ENCODE data around the gene MAP4. TPM values are rescaled to one million over a fixed set of nuclear protein-coding genes. Genes with fewer than 3 reads are reported as not detected.

The MAP4 gene
- total and polyA plus RNA-seq, 7 donors: 85.5 to 1,424 (median 819) TPM

DNA sequence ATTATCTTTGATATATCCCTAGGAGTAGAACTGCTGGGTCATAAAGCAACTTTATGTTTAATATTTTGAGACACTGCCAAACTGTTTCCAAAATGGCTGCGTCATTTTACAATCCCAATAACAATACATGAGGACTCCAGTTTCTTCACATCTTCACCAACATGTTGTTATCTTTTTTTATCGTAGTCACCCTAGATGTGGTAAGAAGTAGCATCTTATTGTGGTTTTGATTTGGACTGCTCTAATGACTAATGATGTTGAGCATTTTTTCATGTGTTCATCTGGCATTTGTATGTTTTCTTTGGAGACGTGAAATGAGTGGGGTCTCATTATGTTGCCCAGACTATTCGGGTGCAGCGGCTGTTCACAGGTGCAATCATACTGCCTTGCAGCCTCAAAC is 83.8 kb downstream of the MAP4 start:
- peaks cover 9% of the 10 kb centered on the region for H3K4me1 ChIP-seq

DNA sequence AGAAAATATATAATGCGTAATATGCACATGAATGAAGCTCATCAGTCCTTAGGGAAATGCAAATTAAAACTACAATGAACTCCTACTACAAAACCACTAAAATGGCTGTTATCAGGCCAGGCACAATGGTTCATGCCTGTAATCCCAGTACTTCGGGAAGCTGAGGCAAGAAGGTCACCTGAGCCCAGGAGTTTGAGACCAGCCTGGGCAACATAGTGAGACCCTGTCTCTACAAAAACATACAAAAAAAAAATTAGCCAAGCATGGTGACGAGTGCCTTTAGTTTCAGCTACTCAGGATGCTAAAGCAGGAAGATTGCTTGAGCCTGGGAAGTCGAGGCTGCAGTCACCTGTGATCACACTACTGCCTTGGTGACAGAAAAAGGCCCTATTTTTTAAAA is 85.2 kb downstream of the MAP4 start:
- peaks cover 9% of the 10 kb centered on the region for H3K4me1 ChIP-seq
- ATAC-seq (no peak), DNase-seq (no peak)
- intact Hi-C loops (cut with DNase I): no loop called here
- H3K4me3 ChIP-seq: no peak overlapping the region
- H3K9me3 ChIP-seq: no peaks in the 10 kb centered on the region
- H3K27ac ChIP-seq: no peak overlapping the region
- TF ChIP-seq, protein P1, sequence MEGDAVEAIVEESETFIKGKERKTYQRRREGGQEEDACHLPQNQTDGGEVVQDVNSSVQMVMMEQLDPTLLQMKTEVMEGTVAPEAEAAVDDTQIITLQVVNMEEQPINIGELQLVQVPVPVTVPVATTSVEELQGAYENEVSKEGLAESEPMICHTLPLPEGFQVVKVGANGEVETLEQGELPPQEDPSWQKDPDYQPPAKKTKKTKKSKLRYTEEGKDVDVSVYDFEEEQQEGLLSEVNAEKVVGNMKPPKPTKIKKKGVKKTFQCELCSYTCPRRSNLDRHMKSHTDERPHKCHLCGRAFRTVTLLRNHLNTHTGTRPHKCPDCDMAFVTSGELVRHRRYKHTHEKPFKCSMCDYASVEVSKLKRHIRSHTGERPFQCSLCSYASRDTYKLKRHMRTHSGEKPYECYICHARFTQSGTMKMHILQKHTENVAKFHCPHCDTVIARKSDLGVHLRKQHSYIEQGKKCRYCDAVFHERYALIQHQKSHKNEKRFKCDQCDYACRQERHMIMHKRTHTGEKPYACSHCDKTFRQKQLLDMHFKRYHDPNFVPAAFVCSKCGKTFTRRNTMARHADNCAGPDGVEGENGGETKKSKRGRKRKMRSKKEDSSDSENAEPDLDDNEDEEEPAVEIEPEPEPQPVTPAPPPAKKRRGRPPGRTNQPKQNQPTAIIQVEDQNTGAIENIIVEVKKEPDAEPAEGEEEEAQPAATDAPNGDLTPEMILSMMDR (IDR thresholded peaks at IDR 0.05): no peak
- WGBS, 3 donors: 89 to 97% (median 90%) methylated on average over 4 of the region's 4 CpGs
- H3K27me3 ChIP-seq (ENCODE audit: insufficient read depth in 3 of 3, low read length in 2 of 3): no peaks in the 10 kb centered on the region
- peaks cover 7 to 30% of the 10 kb centered on the region in 2 donors for H3K36me3 ChIP-seq (ENCODE audit: insufficient read depth in 1 of 2, low read depth in 1 of 2)

More for the DNA sequence above, 83.8 kb downstream of the MAP4 start:
- ATAC-seq: no peak
- Histone ChIP-seq H3K36me3 (ENCODE audit: insufficient read depth in 1 of 2, low read depth in 1 of 2) (peaks cover 5 to 16% of the 10 kb centered on the region in 2 donors), H3K9me3 (no peaks in the 10 kb centered on the region), H3K27me3 (ENCODE audit: insufficient read depth in 3 of 3, low read length in 2 of 3) (no peaks in the 10 kb centered on the region), H3K4me3 (no peak overlapping the region), H3K27ac (peak overlapping the region; percentile 8)
- TF ChIP-seq, protein P1 (IDR thresholded peaks at IDR 0.05): no peak
- intact Hi-C loops (cut with DNase I): no loop called here
- no peak for DNase-seq
- WGBS, 3 donors: 94 to 96% (median 95%) methylated on average over 5 of the region's 5 CpGs

DNA sequence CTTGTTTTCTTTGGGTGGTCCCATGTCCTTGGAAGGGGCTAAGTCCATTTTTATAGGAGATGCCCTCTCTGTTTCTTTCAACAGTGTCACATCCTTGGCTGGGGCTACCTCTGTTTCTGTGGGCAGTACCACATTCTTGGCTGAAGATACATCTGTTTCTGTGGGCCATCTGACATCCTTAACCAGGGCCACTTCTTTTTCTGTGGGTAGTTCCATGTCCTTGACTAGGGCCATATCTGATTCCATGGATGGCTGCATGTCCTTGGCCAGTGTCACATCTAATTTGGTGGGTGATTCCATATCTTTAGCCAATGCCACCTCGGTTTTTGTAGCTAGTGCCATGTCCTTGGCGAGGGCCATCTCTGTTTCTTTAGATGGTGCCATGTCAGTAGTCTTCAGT is 99.5 kb downstream of the MAP4 start:
- ATAC-seq (peak; percentile 33 to 72 (median 44)), DNase-seq (no peak)
- TF ChIP-seq, protein P1 (IDR thresholded peaks at IDR 0.05): no peak
- intact Hi-C loops (cut with DNase I): no loop called here
- peaks cover 12 to 97% of the 10 kb centered on the region in 2 donors for H3K36me3 ChIP-seq (ENCODE audit: insufficient read depth in 1 of 2, low read depth in 1 of 2)
- H3K27me3 ChIP-seq (ENCODE audit: insufficient read depth in 3 of 3, low read length in 2 of 3): no peaks in the 10 kb centered on the region
- peaks cover 10% of the 10 kb centered on the region for H3K4me1 ChIP-seq
- peak overlapping the region; percentile 38 for H3K27ac ChIP-seq
- 53 to 72% (median 58%) methylated on average over 2 of the region's 2 CpGs for WGBS, 3 donors
- no peaks in the 10 kb centered on the region for H3K9me3 ChIP-seq
- H3K4me3 ChIP-seq: no peak overlapping the region

DNA sequence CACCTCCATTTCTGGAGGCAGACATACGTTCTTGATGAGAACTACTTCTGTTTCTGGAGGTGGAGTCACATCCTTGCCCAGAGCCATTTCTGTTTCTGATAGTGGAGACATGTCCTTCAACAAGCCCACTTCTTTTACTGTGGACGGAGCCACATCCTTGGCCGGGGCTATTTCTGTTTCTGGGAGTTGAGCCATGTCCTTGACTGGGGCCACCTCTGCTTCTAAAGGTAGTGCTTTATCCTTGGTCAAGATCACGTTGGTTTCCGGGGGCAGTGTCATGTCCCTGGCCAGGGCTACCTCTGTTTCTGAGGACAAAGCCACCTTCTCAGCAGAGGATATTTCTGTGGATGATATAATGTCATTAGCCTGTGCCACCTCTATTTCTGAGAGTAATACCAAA is 100.0 kb downstream of the MAP4 start:
- WGBS, 3 donors: 29 to 45% (median 35%) methylated on average over 5 of the region's 5 CpGs
- TF ChIP-seq, protein P1 (IDR thresholded peaks at IDR 0.05): no peak
- H3K9me3 ChIP-seq: no peaks in the 10 kb centered on the region
- peaks cover 13 to 97% of the 10 kb centered on the region in 2 donors for H3K36me3 ChIP-seq (ENCODE audit: insufficient read depth in 1 of 2, low read depth in 1 of 2)
- H3K4me3 ChIP-seq: no peak overlapping the region
- ATAC-seq (peak; percentile 60 to 66 (median 62)), DNase-seq (no peak)
- H3K4me1 ChIP-seq: peaks cover 15% of the 10 kb centered on the region
- intact Hi-C loops (cut with DNase I): no loop called here
- peak overlapping the region; percentile 38 for H3K27ac ChIP-seq
- H3K27me3 ChIP-seq (ENCODE audit: insufficient read depth in 3 of 3, low read length in 2 of 3): no peaks in the 10 kb centered on the region

DNA sequence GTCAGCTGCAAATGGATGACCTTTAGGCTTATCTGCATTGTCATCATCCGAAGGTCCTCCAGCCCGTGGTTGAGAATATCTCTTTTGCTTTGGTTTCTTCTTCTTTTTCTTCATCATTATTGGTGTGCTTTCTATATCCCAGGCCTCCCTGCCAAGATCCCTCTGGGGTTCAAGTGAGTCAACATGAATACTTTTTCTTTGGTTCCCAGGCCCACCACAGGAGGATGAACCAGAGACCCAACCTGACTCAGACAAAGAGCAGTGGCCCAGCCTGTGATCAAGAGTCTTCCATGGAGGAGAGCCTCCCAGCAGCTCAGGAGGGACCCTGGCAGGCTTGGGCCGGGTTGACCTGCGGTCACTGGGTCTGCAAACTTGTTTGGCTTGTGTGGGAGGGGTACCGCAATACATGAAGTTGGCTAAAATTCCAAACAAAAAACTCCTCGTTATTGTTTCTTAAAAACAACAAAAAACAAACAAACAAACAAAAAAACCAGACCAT is 104.2 kb downstream of the MAP4 start:
- H3K27ac ChIP-seq: peak overlapping the region; percentile 80
- WGBS, 3 donors: 89 to 95% (median 91%) methylated on average over 6 of the region's 6 CpGs
- intact Hi-C loops (cut with DNase I): loop anchor here in 1 of 2 donors (5.0 kb wide), 1 partner anchor 450 kb away; no protein-coding TSS in a partner anchor
- H3K36me3 ChIP-seq (ENCODE audit: insufficient read depth in 1 of 2, low read depth in 1 of 2): peaks cover 15 to 98% of the 10 kb centered on the region in 2 donors
- ATAC-seq (no peak), DNase-seq (no peak)
- TF ChIP-seq, protein P1 (IDR thresholded peaks at IDR 0.05): no peak
- H3K27me3 ChIP-seq (ENCODE audit: insufficient read depth in 3 of 3, low read length in 2 of 3): no peaks in the 10 kb centered on the region
- H3K4me3 ChIP-seq: no peak overlapping the region
- H3K9me3 ChIP-seq: no peaks in the 10 kb centered on the region
- peaks cover 27% of the 10 kb centered on the region for H3K4me1 ChIP-seq
